ENCODE results near the gene DAGLB.
"Not testable (repeated sequence)": the region's sequence is repeated elsewhere in the genome, so short reads cannot be mapped to it uniquely, and the experiment has no call there.

DAGLB gene

GRCh38 chr7:6402741-6403140 lies 45.0 kb downstream of the DAGLB start:
- Histone ChIP-seq H3K9me3 (ENCODE audit: insufficient read depth, low read length) (no peaks in the 10 kb centered on the region), H3K4me3 (ENCODE audit: insufficient read length, low read depth) (no peak overlapping the region), H3K9ac (ENCODE audit: insufficient read length, low read depth) (no peak overlapping the region), H3K36me3 (ENCODE audit: insufficient read depth, insufficient read length, low read length) (peaks cover 94% of the 10 kb centered on the region), H3K27me3 (ENCODE audit: insufficient read depth, insufficient read length) (no peaks in the 10 kb centered on the region), H3K4me1 (ENCODE audit: insufficient read depth, insufficient read length) (peaks cover 4% of the 10 kb centered on the region)
- TF ChIP-seq SUZ12 (IDR thresholded peaks at IDR 0.05; ENCODE audit: extremely low read depth, insufficient read depth, insufficient read length) (no peak), ZNF274 (IDR thresholded peaks at IDR 0.05; ENCODE audit: low read depth, low read length) (no peak), YY1 (IDR thresholded peaks at IDR 0.05; ENCODE audit: insufficient read depth, insufficient read length) (no peak)
- DNase-seq (ENCODE audit: low read depth, low spot score) = no peak

- no peak for DNase-seq (ENCODE audit: low read depth, low spot score)
Observed at GRCh38 chr7:6402041-6402440, 45.7 kb downstream of the DAGLB start.

GRCh38 chr7:6401536-6401935 lies 46.2 kb downstream of the DAGLB start:
- TF ChIP-seq SUZ12 (IDR thresholded peaks at IDR 0.05; ENCODE audit: extremely low read depth, insufficient read depth, insufficient read length) (no peak), ZNF274 (IDR thresholded peaks at IDR 0.05; ENCODE audit: low read depth, low read length) (no peak), YY1 (IDR thresholded peaks at IDR 0.05; ENCODE audit: insufficient read depth, insufficient read length) (no peak)
- H3K36me3 ChIP-seq (ENCODE audit: insufficient read depth, insufficient read length, low read length) = peaks cover 84% of the 10 kb centered on the region

More at GRCh38 chr7:6402041-6402440, 45.7 kb downstream of the DAGLB start:
- no peaks in the 10 kb centered on the region for H3K27me3 ChIP-seq (ENCODE audit: insufficient read depth, insufficient read length)
- no peak overlapping the region for H3K4me3 ChIP-seq (ENCODE audit: insufficient read length, low read depth)
- TF ChIP-seq YY1 (IDR thresholded peaks at IDR 0.05; ENCODE audit: insufficient read depth, insufficient read length) = no peak
- no peak for TF ChIP-seq SUZ12 (IDR thresholded peaks at IDR 0.05; ENCODE audit: extremely low read depth, insufficient read depth, insufficient read length)
- no peak for TF ChIP-seq ZNF274 (IDR thresholded peaks at IDR 0.05; ENCODE audit: low read depth, low read length)
- peaks cover 4% of the 10 kb centered on the region for H3K4me1 ChIP-seq (ENCODE audit: insufficient read depth, insufficient read length)
- H3K9ac ChIP-seq (ENCODE audit: insufficient read length, low read depth) = no peak overlapping the region
- peaks cover 88% of the 10 kb centered on the region for H3K36me3 ChIP-seq (ENCODE audit: insufficient read depth, insufficient read length, low read length)
- H3K9me3 ChIP-seq (ENCODE audit: insufficient read depth, low read length) = no peaks in the 10 kb centered on the region

GRCh38 chr7:6400243-6401105 lies 47.3 kb downstream of the DAGLB start:
- peaks cover 83% of the 10 kb centered on the region for H3K36me3 ChIP-seq (ENCODE audit: insufficient read depth, insufficient read length, low read length)
- DNase-seq (ENCODE audit: low read depth, low spot score); H3K27me3 ChIP-seq (ENCODE audit: insufficient read depth, insufficient read length); H3K4me3 ChIP-seq (ENCODE audit: insufficient read length, low read depth); H3K4me1 ChIP-seq (ENCODE audit: insufficient read depth, insufficient read length); H3K9me3 ChIP-seq (ENCODE audit: insufficient read depth, low read length); H3K9ac ChIP-seq (ENCODE audit: insufficient read length, low read depth): not testable (repeated sequence)

More at GRCh38 chr7:6401536-6401935, 46.2 kb downstream of the DAGLB start:
- Histone ChIP-seq H3K9me3 (ENCODE audit: insufficient read depth, low read length) (no peaks in the 10 kb centered on the region), H3K4me3 (ENCODE audit: insufficient read length, low read depth) (no peak overlapping the region), H3K4me1 (ENCODE audit: insufficient read depth, insufficient read length) (peaks cover 4% of the 10 kb centered on the region), H3K27me3 (ENCODE audit: insufficient read depth, insufficient read length) (no peaks in the 10 kb centered on the region), H3K9ac (ENCODE audit: insufficient read length, low read depth) (no peak overlapping the region)
- DNase-seq (ENCODE audit: low read depth, low spot score) = no peak

- TF ChIP-seq ZNF274 (IDR thresholded peaks at IDR 0.05; ENCODE audit: low read depth, low read length) = no peak
- no peak for TF ChIP-seq YY1 (IDR thresholded peaks at IDR 0.05; ENCODE audit: insufficient read depth, insufficient read length)
- TF ChIP-seq SUZ12 (IDR thresholded peaks at IDR 0.05; ENCODE audit: extremely low read depth, insufficient read depth, insufficient read length) = no peak
- no peak overlapping the region for H3K4me3 ChIP-seq (ENCODE audit: insufficient read length, low read depth)
- peaks cover 4% of the 10 kb centered on the region for H3K4me1 ChIP-seq (ENCODE audit: insufficient read depth, insufficient read length)
- no peaks in the 10 kb centered on the region for H3K9me3 ChIP-seq (ENCODE audit: insufficient read depth, low read length)
- DNase-seq (ENCODE audit: low read depth, low spot score) = no peak
- H3K36me3 ChIP-seq (ENCODE audit: insufficient read depth, insufficient read length, low read length) = peaks cover 79% of the 10 kb centered on the region
- no peaks in the 10 kb centered on the region for H3K27me3 ChIP-seq (ENCODE audit: insufficient read depth, insufficient read length)
- no peak overlapping the region for H3K9ac ChIP-seq (ENCODE audit: insufficient read length, low read depth)
Observed at GRCh38 chr7:6399351-6399750, 48.4 kb downstream of the DAGLB start.

GRCh38 chr7:6398943-6399342 lies 48.8 kb downstream of the DAGLB start:
- no peak for TF ChIP-seq ZNF274 (IDR thresholded peaks at IDR 0.05; ENCODE audit: low read depth, low read length)
- no peak for TF ChIP-seq SUZ12 (IDR thresholded peaks at IDR 0.05; ENCODE audit: extremely low read depth, insufficient read depth, insufficient read length)
- no peak for TF ChIP-seq YY1 (IDR thresholded peaks at IDR 0.05; ENCODE audit: insufficient read depth, insufficient read length)
- peaks cover 4% of the 10 kb centered on the region for H3K4me1 ChIP-seq (ENCODE audit: insufficient read depth, insufficient read length)
- no peaks in the 10 kb centered on the region for H3K27me3 ChIP-seq (ENCODE audit: insufficient read depth, insufficient read length)
- peak overlapping the region; percentile 47 for H3K9ac ChIP-seq (ENCODE audit: insufficient read length, low read depth)
- H3K4me3 ChIP-seq (ENCODE audit: insufficient read length, low read depth) = no peak overlapping the region
- DNase-seq (ENCODE audit: low read depth, low spot score) = no peak
- H3K9me3 ChIP-seq (ENCODE audit: insufficient read depth, low read length) = no peaks in the 10 kb centered on the region
- H3K36me3 ChIP-seq (ENCODE audit: insufficient read depth, insufficient read length, low read length) = peaks cover 79% of the 10 kb centered on the region

- not testable (repeated sequence) for H3K4me3 ChIP-seq (ENCODE audit: insufficient read length, low read depth)
- peaks cover 79% of the 10 kb centered on the region for H3K36me3 ChIP-seq (ENCODE audit: insufficient read depth, insufficient read length, low read length)
Observed at GRCh38 chr7:6397759-6398495, 49.8 kb downstream of the DAGLB start.

More at GRCh38 chr7:6397759-6398495, 49.8 kb downstream of the DAGLB start:
- H3K9ac ChIP-seq (ENCODE audit: insufficient read length, low read depth); H3K9me3 ChIP-seq (ENCODE audit: insufficient read depth, low read length); H3K4me1 ChIP-seq (ENCODE audit: insufficient read depth, insufficient read length); DNase-seq (ENCODE audit: low read depth, low spot score); H3K27me3 ChIP-seq (ENCODE audit: insufficient read depth, insufficient read length): not testable (repeated sequence)
